Dermis microvascular lymphatic vessel endothelial cell (primary cell): Measurements from ENCODE around the gene PLXNB3. TPM values are rescaled to one million over a fixed set of nuclear protein-coding genes. Genes with fewer than 3 reads are reported as not detected.
"Not testable (repeated sequence)": the region's sequence is repeated elsewhere in the genome, so short reads cannot be mapped to it uniquely, and the experiment has no call there.

Experiments used
- DNase-seq, 2 donors: peaks; one replicate each; pipeline versions ENCODE4 v3.0.0 to v3.0.0-alpha.2; 2010; ENCODE audit warnings: low read depth in 2 of 2
- total RNA-seq: library from RNA; depleted of rRNA; stranded (reverse); fragments of >200 nt; gene quantifications from 2 replicates; pipeline ENCODE4 v1.2.1, GENCODE V29; 2014

The PLXNB3 gene
- 2.4 and 6.7 TPM in 2 replicates for total RNA-seq

- peak; percentile 34 to 72 for DNase-seq
Measured at GRCh38 chrX:153763989-153764755, at the start of gene PLXNB3. PLXNB3 (plus strand) TSS chrX:153764249; CDS start chrX:153765536, 1,287 bp downstream.

- DNase-seq = no peak
Measured at GRCh38 chrX:153714256-153714655, 49.8 kb upstream of the PLXNB3 start.

GRCh38 chrX:153717445-153717844, 46.6 kb upstream of the PLXNB3 start:
- no peak for DNase-seq

- DNase-seq = no peak
Measured at GRCh38 chrX:153719238-153719637, 44.8 kb upstream of the PLXNB3 start.

GRCh38 chrX:153719701-153720100, 44.3 kb upstream of the PLXNB3 start:
- DNase-seq = no peak

- peak in 1 of 2 donors; percentile 44 for DNase-seq
Measured at GRCh38 chrX:153722704-153723350, 41.2 kb upstream of the PLXNB3 start.

GRCh38 chrX:153723351-153724251, 40.4 kb upstream of the PLXNB3 start:
- peak; percentile 72 to 73 for DNase-seq

- DNase-seq = peak; percentile 62 to 87
Measured at GRCh38 chrX:153724252-153725038, 39.6 kb upstream of the PLXNB3 start, which contains the start of the genes ABCD1 and BCAP31. ABCD1 (plus strand) TSS chrX:153724856; CDS start chrX:153725267, 411 bp downstream. BCAP31 (minus strand) TSS chrX:153724387; CDS start chrX:153723244, 1,143 bp downstream.

- no peak for DNase-seq
Measured at GRCh38 chrX:153725039-153725831, 38.8 kb upstream of the PLXNB3 start.

- no peak for DNase-seq
Measured at GRCh38 chrX:153725832-153726285, 38.2 kb upstream of the PLXNB3 start.

GRCh38 chrX:153726286-153727122, 37.5 kb upstream of the PLXNB3 start:
- peak in 1 of 2 donors; percentile 65 for DNase-seq

- DNase-seq = peak in 1 of 2 donors; percentile 13
Measured at GRCh38 chrX:153727123-153727931, 36.7 kb upstream of the PLXNB3 start.

- no peak for DNase-seq
Measured at GRCh38 chrX:153728095-153728494, 36.0 kb upstream of the PLXNB3 start.

GRCh38 chrX:153728951-153729631, 35.0 kb upstream of the PLXNB3 start:
- no peak for DNase-seq

- DNase-seq = not testable (repeated sequence)
Measured at GRCh38 chrX:153730115-153730514, 33.9 kb upstream of the PLXNB3 start.

- DNase-seq = no peak
Measured at GRCh38 chrX:153731117-153731844, 32.8 kb upstream of the PLXNB3 start.

- DNase-seq = no peak
Measured at GRCh38 chrX:153731845-153732215, 32.2 kb upstream of the PLXNB3 start.
